Activated CD8-positive, alpha-beta memory T cell treated with anti-CD3 and anti-CD28 coated beads, Interleukin-2, amount 50 U/mL, for 1 hour (primary cell): ENCODE data around the gene FBXO39.
"Not testable (repeated sequence)": the region's sequence is repeated elsewhere in the genome, so short reads cannot be mapped to it uniquely, and the experiment has no call there.

Experiments used
- DNase-seq: peaks from one replicate; pipeline ENCODE4 v3.0.0-alpha.2; 2020; ENCODE audit errors: extremely low read depth

The FBXO39 gene

DNA sequence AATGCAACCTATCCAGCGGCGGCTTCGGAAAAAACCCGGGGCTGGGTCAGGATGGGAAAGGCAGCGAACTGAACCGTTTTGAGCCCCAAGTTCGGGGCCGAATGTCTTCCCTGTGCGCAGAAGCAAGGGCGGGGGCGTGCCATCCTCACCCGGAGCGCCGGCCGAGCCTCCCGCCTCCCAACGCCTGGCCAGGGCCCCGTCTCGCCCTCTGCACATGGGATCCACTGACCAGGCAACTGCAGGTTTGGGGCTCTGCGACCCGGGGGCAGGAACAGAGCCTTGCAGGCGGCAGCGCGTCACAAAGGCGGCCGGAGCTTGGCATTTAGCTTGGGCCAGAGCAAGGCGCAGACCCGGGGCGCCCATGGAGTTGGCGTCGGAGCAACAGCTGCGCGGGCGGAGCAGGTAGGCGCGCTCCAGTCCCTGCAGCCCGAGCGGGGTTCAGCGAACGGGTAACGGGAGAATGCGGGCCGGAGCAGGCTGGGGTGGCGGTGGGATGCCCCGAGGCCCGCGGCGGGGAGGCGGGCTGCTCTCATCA, at the start of gene FBXO39:
FBXO39 (plus strand) TSS at position 345 of the 535 bp plus-strand sequence. CDS start 3,654 bp downstream, outside the sequence.
- no peak for DNase-seq

DNA sequence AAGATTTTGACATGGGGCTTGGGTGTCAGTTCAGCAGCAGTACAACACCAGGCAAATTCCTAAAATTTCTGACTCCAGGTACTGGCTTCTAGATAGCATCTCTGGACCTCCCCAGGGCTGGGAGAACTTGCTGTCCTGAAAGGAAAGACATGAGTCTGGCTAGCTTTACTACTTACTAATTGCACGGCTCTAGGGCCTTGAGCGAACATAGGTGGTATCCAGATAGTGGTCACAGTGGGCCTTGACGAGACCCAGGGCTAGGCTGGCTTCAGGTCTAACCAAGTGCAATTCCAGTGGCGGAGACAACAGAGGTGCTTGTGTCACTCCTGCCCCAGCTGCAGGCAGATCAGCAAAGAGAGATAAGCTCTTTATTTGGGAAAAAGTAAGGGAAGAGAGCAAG, 46.5 kb upstream of the FBXO39 start:
- DNase-seq: no peak

DNA sequence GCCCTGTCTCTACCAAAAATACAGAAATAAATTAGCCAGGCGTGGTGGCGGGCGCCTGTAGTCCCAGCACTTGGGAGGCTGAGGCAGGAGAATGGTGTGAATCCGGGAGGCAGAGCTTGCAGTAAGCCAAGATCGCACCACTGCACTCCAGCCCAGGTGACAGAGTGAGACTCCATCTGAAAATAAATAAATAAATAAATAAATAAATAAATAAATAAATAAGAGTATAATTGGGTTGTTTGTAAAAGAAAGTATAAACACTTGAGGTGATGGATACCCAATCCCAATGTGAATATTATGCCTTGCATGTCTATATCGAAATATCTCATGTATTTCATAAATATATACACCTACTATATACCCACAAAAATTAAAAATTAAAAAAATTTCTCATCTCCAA, 29.4 kb upstream of the FBXO39 start:
- not testable (repeated sequence) for DNase-seq

DNA sequence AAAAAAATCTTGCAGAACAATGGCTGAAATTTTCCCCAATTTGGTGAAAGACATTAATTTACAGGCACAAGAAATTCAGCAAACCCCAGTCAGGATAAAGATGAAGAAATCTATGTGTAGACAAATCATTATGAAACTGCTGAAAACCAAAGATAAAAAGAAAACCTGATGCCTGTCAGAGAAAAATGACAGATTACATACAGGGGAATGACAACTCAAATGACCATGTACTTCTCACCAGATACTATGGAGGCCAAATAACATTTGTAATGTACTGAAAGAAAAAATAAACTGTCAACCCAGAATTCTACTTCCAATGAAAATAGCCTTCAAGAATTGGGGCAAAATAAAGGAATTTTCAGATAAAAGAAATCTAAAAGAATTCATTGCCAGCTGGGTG, 27.4 kb upstream of the FBXO39 start:
- no peak for DNase-seq

DNA sequence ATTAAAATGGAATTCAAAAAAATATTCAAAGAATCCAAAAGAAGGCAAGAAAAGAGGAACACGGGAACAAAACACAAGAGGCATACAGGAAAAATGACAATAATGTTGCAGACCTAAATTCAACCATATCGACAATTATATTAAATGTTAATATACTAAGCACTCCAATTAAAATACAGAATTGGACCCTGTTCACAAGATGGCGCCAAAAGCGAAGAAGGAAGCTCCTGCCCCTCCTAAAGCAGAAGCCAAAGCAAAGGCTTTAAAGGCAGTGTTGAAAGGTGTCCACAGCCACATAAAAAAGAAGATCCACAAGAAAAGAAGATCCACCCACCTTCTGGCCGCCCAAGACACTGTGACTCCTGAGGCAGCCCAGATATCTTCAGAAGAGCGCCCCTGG, 26.5 kb upstream of the FBXO39 start:
- no peak for DNase-seq

- no peak for DNase-seq
These were observed 23.7 kb upstream of the FBXO39 start for GRCh38 chr17:6752068-6752909.

GRCh38 chr17:6753006-6753445, 23.0 kb upstream of the FBXO39 start:
- no peak for DNase-seq

DNA sequence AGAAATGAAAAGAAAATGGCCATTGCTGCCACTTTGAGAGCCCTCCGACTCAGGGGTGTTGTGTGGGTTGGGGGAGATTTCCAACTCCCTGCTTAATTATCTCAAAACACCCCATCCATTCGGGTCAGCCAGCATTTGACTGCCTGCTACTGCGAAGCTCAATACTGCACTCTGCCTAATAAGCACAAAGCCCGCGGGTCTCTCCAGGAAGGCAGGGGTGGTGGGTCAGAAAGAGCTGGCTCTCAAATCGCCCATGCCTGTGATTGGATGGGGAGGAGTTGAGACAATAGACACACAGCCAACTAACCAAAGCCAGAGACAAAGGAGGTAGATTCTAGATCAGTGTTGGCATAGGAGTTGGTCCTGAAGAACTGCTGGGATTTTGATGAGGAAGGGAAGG, 22.5 kb upstream of the FBXO39 start:
- DNase-seq: no peak

DNA sequence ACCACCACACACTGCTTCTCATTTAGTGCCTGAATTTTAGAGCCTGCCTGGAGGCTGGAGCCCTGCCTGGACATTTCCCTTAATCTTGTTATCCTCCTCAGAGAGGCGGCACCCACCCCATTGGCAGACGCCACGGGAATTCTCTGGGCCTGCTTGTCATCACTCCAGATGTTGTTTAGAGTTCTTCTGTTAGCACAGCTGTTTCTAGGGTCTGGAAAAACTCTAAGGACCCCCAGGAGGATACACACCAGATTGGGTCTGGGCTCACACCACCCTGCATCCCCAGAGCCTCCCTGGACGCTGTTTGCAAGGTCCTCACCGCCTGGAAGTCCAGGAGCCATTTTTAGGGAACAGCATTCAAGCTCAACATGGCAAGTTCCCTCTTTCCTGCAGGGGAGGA, 20.7 kb upstream of the FBXO39 start:
- DNase-seq: no peak

DNA sequence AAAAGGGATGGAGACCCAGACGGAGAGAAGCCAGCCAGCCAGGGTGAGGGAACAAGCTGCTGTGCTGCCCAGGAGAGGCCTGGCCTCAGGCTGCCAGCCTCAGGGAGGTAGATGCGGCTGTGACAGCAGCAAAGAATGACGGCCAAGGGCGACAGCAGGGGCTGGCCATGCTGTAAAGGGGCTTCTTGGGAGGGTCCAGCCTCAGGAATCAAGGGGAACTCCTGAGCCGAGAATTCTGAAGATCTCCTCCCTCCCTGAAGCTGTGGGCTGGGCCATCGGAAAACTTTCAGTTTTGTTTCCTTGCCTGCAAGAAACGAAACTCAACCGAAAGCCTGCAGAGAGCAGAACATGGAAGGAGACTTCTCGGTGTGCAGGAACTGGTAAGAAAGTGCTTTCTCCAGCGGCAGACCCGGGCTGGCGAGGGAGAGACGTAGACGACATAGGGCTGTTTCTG, 20.3 kb upstream of the FBXO39 start, which contains the start of gene XAF1:
XAF1 (plus strand) TSS at position 316 of the 454 bp plus-strand sequence; CDS start at position 349, 33 bp downstream.
- no peak for DNase-seq

- no peak for DNase-seq
These were observed 19.5 kb upstream of the FBXO39 start for GRCh38 chr17:6756425-6757031.

- no peak for DNase-seq
These were observed 18.3 kb upstream of the FBXO39 start for GRCh38 chr17:6757747-6758146.

DNA sequence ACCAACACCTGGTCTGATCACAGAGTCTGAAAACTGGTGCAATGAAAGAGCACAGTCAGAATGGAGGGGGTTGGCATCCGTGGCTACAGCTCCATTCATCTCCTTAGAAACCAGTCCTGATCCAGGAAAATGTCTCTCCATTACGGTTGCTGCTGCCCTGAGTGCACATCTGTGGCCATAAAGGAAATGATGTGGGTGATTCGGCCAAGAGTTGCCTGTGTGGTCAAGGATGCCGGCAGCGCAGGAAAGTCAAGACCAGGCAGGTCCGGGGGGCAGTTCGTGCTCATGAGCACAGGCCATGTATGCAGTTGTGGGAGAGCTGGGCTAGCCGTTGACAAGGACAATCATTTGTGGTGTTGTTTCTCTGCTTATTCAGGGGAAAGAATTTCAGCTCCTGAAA, 14.2 kb upstream of the FBXO39 start:
- DNase-seq: no peak

- no peak for DNase-seq
These were observed 7.6 kb upstream of the FBXO39 start for GRCh38 chr17:6768447-6768846.

DNA sequence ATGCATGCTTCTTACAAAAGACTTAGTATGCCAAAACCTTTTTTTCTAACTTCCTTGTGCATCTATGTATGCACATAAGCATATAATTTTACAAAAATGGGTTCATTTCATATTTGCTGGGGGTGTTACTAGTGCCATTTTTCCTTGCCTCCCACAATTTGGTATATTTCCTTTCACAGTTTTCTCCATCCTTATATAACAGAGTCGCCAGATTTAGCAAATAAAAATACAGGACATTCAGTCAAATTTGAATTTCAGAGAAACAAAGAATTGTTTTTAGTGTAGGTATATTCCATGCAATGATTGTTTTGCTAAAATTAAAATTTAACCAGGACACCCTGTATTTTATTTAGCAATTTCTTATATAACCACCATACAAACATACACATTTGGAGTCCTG, 4.0 kb upstream of the FBXO39 start:
- DNase-seq: no peak

GRCh38 chr17:6774906-6775305, 1.1 kb upstream of the FBXO39 start:
- not testable (repeated sequence) for DNase-seq

GRCh38 chr17:6779411-6779810, 3.4 kb downstream of the FBXO39 start:
- DNase-seq: no peak

DNA sequence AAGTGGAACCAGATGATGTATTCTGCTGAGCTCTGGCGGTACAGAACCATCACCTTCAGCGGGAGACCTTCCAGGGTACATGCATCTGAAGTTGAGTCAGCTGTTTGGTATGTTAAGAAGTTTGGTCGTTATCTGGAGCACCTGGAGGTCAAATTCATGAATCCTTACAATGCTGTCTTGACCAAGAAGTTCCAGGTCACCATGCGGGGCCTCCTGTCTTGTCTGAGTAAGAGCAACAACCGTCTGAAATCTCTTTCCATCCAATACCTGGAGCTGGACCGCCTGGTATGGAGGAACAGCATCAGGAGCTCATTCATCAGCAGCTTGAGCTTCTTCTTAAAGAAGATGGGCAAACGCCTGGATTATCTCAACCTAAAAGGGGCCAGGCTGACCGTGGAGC, 4.0 kb downstream of the FBXO39 start:
- no peak for DNase-seq

DNA sequence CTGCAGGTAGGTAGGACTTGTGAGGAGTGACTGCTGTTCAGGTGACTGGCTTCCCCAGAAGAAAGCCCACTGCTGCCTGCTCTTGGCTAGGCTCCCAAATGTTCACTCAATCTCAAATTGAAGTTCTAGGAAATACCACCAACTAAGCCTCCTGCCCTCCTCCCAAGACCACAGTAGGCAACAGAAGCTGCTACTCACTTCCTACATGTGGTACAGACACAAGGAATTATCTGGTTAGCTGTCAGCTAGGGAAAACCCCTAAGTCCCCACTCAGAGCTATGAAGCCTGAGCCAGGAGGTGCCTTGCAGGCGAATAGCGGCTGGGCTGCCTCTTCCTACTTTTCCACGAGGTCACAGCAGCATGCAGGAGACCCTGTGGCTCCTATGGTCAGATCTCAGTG, 4.9 kb downstream of the FBXO39 start:
- no peak for DNase-seq

- no peak for DNase-seq
These were observed 6.2 kb downstream of the FBXO39 start for GRCh38 chr17:6782244-6782643.

GRCh38 chr17:6786618-6787017, 10.6 kb downstream of the FBXO39 start:
- no peak for DNase-seq

GRCh38 chr17:6787081-6787693, 11.2 kb downstream of the FBXO39 start:
- no peak for DNase-seq
